ENCODE results near the gene UBC. TPM values are rescaled to one million over a fixed set of nuclear protein-coding genes. Genes with fewer than 3 reads are reported as not detected.
A peak's percentile ranks its signal among the peaks of the same experiment; 100 is the strongest.

UBC gene
- total RNA-seq, 1 experiment from 2014 or later, result 1,053 TPM

DNA sequence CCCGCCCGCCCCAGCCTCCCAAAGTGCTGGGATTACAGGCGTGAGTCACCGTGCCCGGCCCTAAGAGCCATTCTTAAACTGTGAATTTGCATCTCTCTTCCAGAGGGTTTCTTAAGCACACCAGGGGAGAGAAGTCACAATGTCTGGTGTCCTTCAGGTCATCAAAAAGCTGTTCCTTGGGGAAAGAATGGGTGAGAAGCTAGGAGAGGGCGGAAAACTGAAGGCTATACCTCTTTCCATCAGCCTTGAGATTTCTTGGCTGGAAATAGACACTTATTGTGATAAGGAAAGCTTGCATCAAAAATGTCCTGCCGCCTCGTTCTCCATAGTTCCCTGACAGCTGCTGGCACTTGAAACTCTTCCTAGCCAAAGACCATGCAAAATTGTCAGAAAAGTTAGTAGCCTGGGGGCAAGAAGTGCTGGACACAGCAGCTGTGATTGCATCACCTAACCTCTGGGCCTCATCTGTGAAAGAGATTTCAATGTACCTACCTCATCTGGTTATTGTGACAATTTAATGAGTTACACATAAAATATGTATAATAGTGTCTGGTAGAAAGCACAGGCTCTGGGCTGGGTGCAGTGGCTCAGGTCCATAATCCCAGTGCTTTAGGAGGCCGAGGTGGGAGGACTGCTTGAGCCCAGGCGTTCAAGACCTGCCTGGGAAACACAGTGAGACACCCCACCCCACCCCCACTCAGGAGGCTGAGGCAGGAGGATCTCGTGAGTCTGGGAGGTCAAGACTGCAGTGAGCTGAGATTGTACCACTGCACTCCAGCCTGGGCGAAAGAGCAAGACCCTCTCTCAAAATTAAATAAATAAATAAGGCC lies 9.7 kb upstream of the UBC start:
- Histone ChIP-seq H3K4me3 (ENCODE audit: low read depth, low read length, poor library complexity, severe bottlenecking) (no peak overlapping the region), H3K36me3 (ENCODE audit: insufficient read depth, low read length, poor library complexity, severe bottlenecking) (no peaks in the 10 kb centered on the region), H3K27ac (ENCODE audit: low read depth, low read length, poor library complexity, severe bottlenecking) (peak overlapping the region; percentile 38), H3K27me3 (replicated peaks; ENCODE audit: insufficient read depth, low read depth, low read length, poor library complexity) (no peaks in the 10 kb centered on the region), H3K4me1 (ENCODE audit: insufficient read depth, low read length, poor library complexity, severe bottlenecking) (peaks cover 11% of the 10 kb centered on the region), H3K9me3 (ENCODE audit: low read depth, low read length, poor library complexity, severe bottlenecking) (no peaks in the 10 kb centered on the region)
- BruUV-seq (replicated peaks), result no TSS peak
- TF ChIP-seq, protein P1, sequence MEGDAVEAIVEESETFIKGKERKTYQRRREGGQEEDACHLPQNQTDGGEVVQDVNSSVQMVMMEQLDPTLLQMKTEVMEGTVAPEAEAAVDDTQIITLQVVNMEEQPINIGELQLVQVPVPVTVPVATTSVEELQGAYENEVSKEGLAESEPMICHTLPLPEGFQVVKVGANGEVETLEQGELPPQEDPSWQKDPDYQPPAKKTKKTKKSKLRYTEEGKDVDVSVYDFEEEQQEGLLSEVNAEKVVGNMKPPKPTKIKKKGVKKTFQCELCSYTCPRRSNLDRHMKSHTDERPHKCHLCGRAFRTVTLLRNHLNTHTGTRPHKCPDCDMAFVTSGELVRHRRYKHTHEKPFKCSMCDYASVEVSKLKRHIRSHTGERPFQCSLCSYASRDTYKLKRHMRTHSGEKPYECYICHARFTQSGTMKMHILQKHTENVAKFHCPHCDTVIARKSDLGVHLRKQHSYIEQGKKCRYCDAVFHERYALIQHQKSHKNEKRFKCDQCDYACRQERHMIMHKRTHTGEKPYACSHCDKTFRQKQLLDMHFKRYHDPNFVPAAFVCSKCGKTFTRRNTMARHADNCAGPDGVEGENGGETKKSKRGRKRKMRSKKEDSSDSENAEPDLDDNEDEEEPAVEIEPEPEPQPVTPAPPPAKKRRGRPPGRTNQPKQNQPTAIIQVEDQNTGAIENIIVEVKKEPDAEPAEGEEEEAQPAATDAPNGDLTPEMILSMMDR (conservative IDR thresholded peaks at IDR 0.05; ENCODE audit: low read depth, low read length), result no peak
- TF ChIP-seq EZH2 (IDR thresholded peaks at IDR 0.05; ENCODE audit: borderline replicate concordance, low read depth, low read length, poor library complexity, severe bottlenecking), result no peak
- DNase-seq (ENCODE audit: low spot score), result no peak
- ChIA-PET CTCF (no interaction called here), POLR2A (ENCODE audit: low non-redundant PET) (no interaction called here)
- intact Hi-C loops (cut with micrococcal nuclease; ENCODE audit: unreplicated experiment), result no loop called here

DNA sequence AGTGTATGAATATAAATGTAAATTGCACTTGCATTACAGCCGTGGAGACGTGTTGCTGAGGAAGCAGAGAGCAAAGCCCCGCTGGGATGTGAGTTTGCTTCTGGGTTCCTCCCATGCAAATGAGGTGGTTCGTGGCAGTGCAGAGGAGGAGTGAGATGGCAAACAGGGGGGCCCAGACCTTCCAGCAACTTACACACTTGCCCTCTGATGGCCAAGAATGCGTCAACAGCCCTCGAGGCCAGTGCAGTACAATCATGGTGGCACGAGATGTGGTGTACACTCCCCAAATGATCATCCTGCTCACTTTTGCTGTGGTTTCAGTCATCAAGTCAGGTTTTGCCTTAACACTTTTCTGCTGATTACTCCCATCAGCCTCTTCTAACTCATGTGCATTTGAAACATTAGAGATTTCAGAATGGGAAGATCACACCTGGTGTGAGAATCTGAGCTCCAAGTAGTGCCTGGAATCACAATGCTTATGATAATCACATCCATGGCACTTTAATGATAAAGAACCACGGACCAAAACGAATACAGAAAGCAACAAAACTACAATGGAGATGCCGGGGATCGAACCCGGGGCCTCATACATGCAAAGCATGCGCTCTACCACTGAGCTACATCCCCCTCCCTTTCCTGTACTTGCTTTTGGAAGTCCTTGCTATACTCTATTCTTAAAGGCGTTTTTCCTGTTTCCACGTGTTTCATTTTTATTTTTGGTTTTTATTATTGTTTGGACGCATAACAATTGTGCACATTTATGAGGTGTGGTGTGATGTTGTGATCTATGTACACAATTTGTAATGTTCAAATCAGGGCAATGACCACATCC lies 7.0 kb upstream of the UBC start:
- peak; percentile 82 for DNase-seq (ENCODE audit: low spot score)
- no TSS peak for BruUV-seq (replicated peaks)
- intact Hi-C loops (cut with micrococcal nuclease; ENCODE audit: unreplicated experiment), result loop anchor here (1.0 kb wide), 1 partner anchor 19 kb away; no protein-coding TSS in a partner anchor
- peaks cover 28% of the 10 kb centered on the region for H3K4me1 ChIP-seq (ENCODE audit: insufficient read depth, low read length, poor library complexity, severe bottlenecking)
- CTCF ChIA-PET, result no interaction called here
- peak overlapping the region; percentile 60 for H3K4me3 ChIP-seq (ENCODE audit: low read depth, low read length, poor library complexity, severe bottlenecking)
- TF ChIP-seq, protein P1 (conservative IDR thresholded peaks at IDR 0.05; ENCODE audit: low read depth, low read length), result no peak
- no peak for TF ChIP-seq EZH2 (IDR thresholded peaks at IDR 0.05; ENCODE audit: borderline replicate concordance, low read depth, low read length, poor library complexity, severe bottlenecking)
- POLR2A ChIA-PET (ENCODE audit: low non-redundant PET), result no interaction called here
- no peaks in the 10 kb centered on the region for H3K9me3 ChIP-seq (ENCODE audit: low read depth, low read length, poor library complexity, severe bottlenecking)
- H3K36me3 ChIP-seq (ENCODE audit: insufficient read depth, low read length, poor library complexity, severe bottlenecking), result no peaks in the 10 kb centered on the region
- peak overlapping the region; percentile 66 for H3K27ac ChIP-seq (ENCODE audit: low read depth, low read length, poor library complexity, severe bottlenecking)
- no peaks in the 10 kb centered on the region for H3K27me3 ChIP-seq (replicated peaks; ENCODE audit: insufficient read depth, low read depth, low read length, poor library complexity)

- H3K9me3 ChIP-seq (ENCODE audit: low read depth, low read length, poor library complexity, severe bottlenecking), result no peaks in the 10 kb centered on the region
- peaks cover 38% of the 10 kb centered on the region for H3K4me1 ChIP-seq (ENCODE audit: insufficient read depth, low read length, poor library complexity, severe bottlenecking)
- POLR2A ChIA-PET (ENCODE audit: low non-redundant PET), result interaction anchor here (0.6 kb wide), 1 partner anchor 8 kb away, joined by 6 read pairs; no protein-coding TSS in a partner anchor
- no peak overlapping the region for H3K4me3 ChIP-seq (ENCODE audit: low read depth, low read length, poor library complexity, severe bottlenecking)
- H3K36me3 ChIP-seq (ENCODE audit: insufficient read depth, low read length, poor library complexity, severe bottlenecking), result no peaks in the 10 kb centered on the region
- no TSS peak for BruUV-seq (replicated peaks)
- no peak for DNase-seq (ENCODE audit: low spot score)
- peak overlapping the region; percentile 66 for H3K27ac ChIP-seq (ENCODE audit: low read depth, low read length, poor library complexity, severe bottlenecking)
- intact Hi-C loops (cut with micrococcal nuclease; ENCODE audit: unreplicated experiment), result no loop called here
- TF ChIP-seq EZH2 (IDR thresholded peaks at IDR 0.05; ENCODE audit: borderline replicate concordance, low read depth, low read length, poor library complexity, severe bottlenecking), result no peak
- TF ChIP-seq, protein P1 (conservative IDR thresholded peaks at IDR 0.05; ENCODE audit: low read depth, low read length), result no peak
- no peaks in the 10 kb centered on the region for H3K27me3 ChIP-seq (replicated peaks; ENCODE audit: insufficient read depth, low read depth, low read length, poor library complexity)
- CTCF ChIA-PET, result interaction anchor here (1.1 kb wide), 1 partner anchor 14 kb away, joined by 3 read pairs; no protein-coding TSS in a partner anchor
These were observed 6.0 kb upstream of the UBC start for GRCh38 chr12:124920353-124920935.

Measured in A673 (cell line).